Left kidney (tissue), 2 donors: ENCODE data around the gene ZNF780A. TPM values are rescaled to one million over a fixed set of nuclear protein-coding genes. Genes with fewer than 3 reads are reported as not detected.
"Not testable (repeated sequence)": the region's sequence is repeated elsewhere in the genome, so short reads cannot be mapped to it uniquely, and the experiment has no call there.

Experiments
- DNase-seq: peaks from one replicate; pipeline ENCODE4 v3.0.0-alpha.2; 2013
- polyA plus RNA-seq: library from polyadenylated mRNA; unstranded; fragments of 120-200 nt; gene quantifications from one replicate; pipeline ENCODE4 v1.2.1, GENCODE V29; 2013; ENCODE audit not compliant: insufficient read length

ZNF780A gene
- polyA plus RNA-seq, 1 donor: 20.6 TPM

- DNase-seq: no peak
These were observed 2.3 kb downstream of the ZNF780A start for GRCh38 chr19:40088299-40089047.

- no peak for DNase-seq
These were observed 5.8 kb downstream of the ZNF780A start for GRCh38 chr19:40084948-40085347.

GRCh38 chr19:40081411-40081810, 9.3 kb downstream of the ZNF780A start:
- DNase-seq: no peak

- DNase-seq: no peak
These were observed 10.5 kb downstream of the ZNF780A start for GRCh38 chr19:40080289-40080688.

GRCh38 chr19:40078377-40078776, 12.4 kb downstream of the ZNF780A start:
- DNase-seq: no peak

GRCh38 chr19:40070058-40070457, 20.7 kb downstream of the ZNF780A start:
- no peak for DNase-seq

- DNase-seq: no peak
These were observed 31.1 kb downstream of the ZNF780A start for GRCh38 chr19:40059624-40060023.

- DNase-seq: no peak
These were observed 33.6 kb downstream of the ZNF780A start for GRCh38 chr19:40057166-40057565.

- DNase-seq: peak; percentile 3
These were observed 34.2 kb downstream of the ZNF780A start for GRCh38 chr19:40056505-40056904.

GRCh38 chr19:40055832-40056504, 34.8 kb downstream of the ZNF780A start, which contains the start of gene ZNF780B:
ZNF780B (minus strand) TSS chr19:40056231; CDS start chr19:40050332, 5,899 bp downstream.
- peak; percentile 68 for DNase-seq

GRCh38 chr19:40055049-40055448, 35.7 kb downstream of the ZNF780A start:
- no peak for DNase-seq

GRCh38 chr19:40054632-40055031, 36.1 kb downstream of the ZNF780A start:
- no peak for DNase-seq

- DNase-seq: no peak
These were observed 37.3 kb downstream of the ZNF780A start for GRCh38 chr19:40053491-40053890.

- not testable (repeated sequence) for DNase-seq
These were observed 49.0 kb downstream of the ZNF780A start for GRCh38 chr19:40041718-40042117.

- DNase-seq: not testable (repeated sequence)
These were observed 52.7 kb downstream of the ZNF780A start for GRCh38 chr19:40038047-40038446.

- DNase-seq: no peak
These were observed 54.7 kb downstream of the ZNF780A start for GRCh38 chr19:40035996-40036395.

GRCh38 chr19:40033989-40034560, 56.7 kb downstream of the ZNF780A start:
- no peak for DNase-seq

- DNase-seq: no peak
These were observed 64.2 kb downstream of the ZNF780A start for GRCh38 chr19:40026597-40026970.

- DNase-seq: no peak
These were observed 64.7 kb downstream of the ZNF780A start for GRCh38 chr19:40025938-40026596.

GRCh38 chr19:40023969-40024368, 66.8 kb downstream of the ZNF780A start:
- DNase-seq: no peak
